NT2/D1 (cell line): Measurements from ENCODE around the gene OPRL1.

Experiments
- DNase-seq: peaks from one replicate; pipeline ENCODE4 v3.0.0-alpha.2; 2011; ENCODE audit warnings: low read depth, low spot score
- H3K27me3 ChIP-seq: 2 replicates; pipeline ENCODE4 v1.6.0; 2011; ENCODE audit warnings: mild to moderate bottlenecking; ENCODE audit not compliant: insufficient read length, insufficient read depth
- H3K36me3 ChIP-seq: 2 replicates; pipeline ENCODE4 v1.6.1; 2011; ENCODE audit warnings: mild to moderate bottlenecking, low read length, mixed read lengths; ENCODE audit not compliant: insufficient read depth, insufficient read length
- H3K4me1 ChIP-seq: 2 replicates; pipeline ENCODE4 v1.5.1; 2011; ENCODE audit not compliant: insufficient read depth, insufficient read length
- H3K4me3 ChIP-seq: 2 replicates; pipeline ENCODE4 v1.5.1; 2011; ENCODE audit warnings: low read depth; ENCODE audit not compliant: insufficient read length
- H3K9ac ChIP-seq: 2 replicates; pipeline ENCODE4 v1.6.0; 2011; ENCODE audit warnings: low read depth; ENCODE audit not compliant: insufficient read length
- H3K9me3 ChIP-seq: 2 replicates; pipeline ENCODE4 v1.5.1; 2011; ENCODE audit warnings: mild to moderate bottlenecking, low read length; ENCODE audit not compliant: insufficient read depth
- SUZ12 ChIP-seq: IDR thresholded peaks from 2 replicates; pipeline ENCODE4 v1.6.1; 2011; ENCODE audit not compliant: insufficient read length, insufficient read depth; ENCODE audit errors: extremely low read depth
- YY1 ChIP-seq: IDR thresholded peaks from 2 replicates; pipeline ENCODE4 v1.6.1; 2011; ENCODE audit not compliant: insufficient read length, insufficient read depth
- ZNF274 ChIP-seq: IDR thresholded peaks from 2 replicates; pipeline ENCODE4 v1.6.1; 2011; ENCODE audit warnings: mild to moderate bottlenecking, low read depth, low read length

Gene OPRL1

DNA sequence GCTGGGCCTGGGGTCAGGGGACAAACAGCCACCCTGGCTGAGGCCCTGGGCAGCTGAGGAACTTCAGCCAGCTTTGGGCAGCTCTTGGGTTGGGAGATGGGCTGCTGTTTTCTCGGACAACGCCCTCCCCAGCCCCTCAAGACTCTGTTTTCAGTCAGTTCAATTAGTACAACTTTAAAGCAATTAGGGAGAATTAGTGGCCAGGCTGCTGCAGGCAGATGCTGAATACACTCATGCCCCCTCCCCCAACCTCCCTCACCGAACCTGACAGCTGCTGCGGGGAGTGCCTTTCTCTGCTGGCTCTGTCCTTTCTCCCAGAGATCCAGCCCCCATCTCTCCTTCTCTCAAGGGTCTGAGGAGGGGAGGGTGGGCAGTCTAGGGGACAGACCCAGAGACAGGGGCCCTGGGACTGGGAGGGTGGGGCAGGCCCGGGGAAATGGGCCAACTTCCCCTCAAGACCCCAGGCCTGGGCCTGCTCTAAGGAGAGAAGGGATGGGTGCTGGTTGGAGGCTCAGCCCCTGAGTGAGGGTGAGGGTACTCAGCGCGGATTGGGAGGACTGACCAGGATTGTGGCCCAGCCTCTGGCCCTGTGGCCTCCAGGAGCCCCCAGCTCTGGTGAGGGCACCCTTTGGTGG, 66.5 kb downstream of the OPRL1 start:
- H3K9me3 ChIP-seq: peaks cover 43% of the 10 kb centered on the region
- H3K27me3 ChIP-seq: no peaks in the 10 kb centered on the region
- H3K36me3 ChIP-seq: no peaks in the 10 kb centered on the region
- peaks cover 18% of the 10 kb centered on the region for H3K4me1 ChIP-seq
- DNase-seq: no peak
- no peak overlapping the region for H3K9ac ChIP-seq
- H3K4me3 ChIP-seq: no peak overlapping the region
- no peak for TF ChIP-seq ZNF274
- TF ChIP-seq YY1: no peak
- TF ChIP-seq SUZ12: no peak

- no peak for DNase-seq
- TF ChIP-seq ZNF274: no peak
- Histone ChIP-seq H3K27me3 (no peaks in the 10 kb centered on the region), H3K36me3 (no peaks in the 10 kb centered on the region), H3K4me3 (no peak overlapping the region), H3K4me1 (peaks cover 22% of the 10 kb centered on the region), H3K9ac (no peak overlapping the region), H3K9me3 (peaks cover 43% of the 10 kb centered on the region)
Observed at GRCh38 chr20:64146936-64147477, 67.1 kb downstream of the OPRL1 start.

DNA sequence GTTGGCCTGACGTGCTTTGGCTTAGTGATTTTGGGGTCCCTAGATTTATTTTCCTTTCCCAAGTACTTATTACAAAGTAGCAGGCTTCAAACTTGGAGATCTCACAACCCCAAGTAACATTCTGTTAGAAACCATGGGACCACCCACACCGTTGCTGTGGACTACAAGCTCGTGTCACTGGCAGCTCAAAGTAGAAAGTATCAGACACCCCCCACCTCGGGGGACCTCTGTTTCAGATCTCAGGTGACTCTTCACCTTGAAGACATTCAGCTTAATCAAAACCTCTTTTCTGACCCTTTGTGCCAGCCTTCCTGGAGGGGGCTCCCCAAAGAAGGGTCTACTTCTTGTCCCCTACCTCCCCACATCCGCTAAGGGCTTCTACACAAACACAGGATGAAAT, 68.7 kb downstream of the OPRL1 start:
- no peak for DNase-seq
- no peaks in the 10 kb centered on the region for H3K27me3 ChIP-seq
- H3K4me1 ChIP-seq: peaks cover 26% of the 10 kb centered on the region
- peaks cover 42% of the 10 kb centered on the region for H3K9me3 ChIP-seq
- H3K36me3 ChIP-seq: no peaks in the 10 kb centered on the region
- H3K4me3 ChIP-seq: no peak overlapping the region
- TF ChIP-seq SUZ12 (no peak), ZNF274 (no peak), YY1 (no peak)
- no peak overlapping the region for H3K9ac ChIP-seq

GRCh38 chr20:64149141-64149540, 69.3 kb downstream of the OPRL1 start:
- Histone ChIP-seq H3K4me1 (peaks cover 26% of the 10 kb centered on the region), H3K9ac (no peak overlapping the region), H3K4me3 (no peak overlapping the region), H3K9me3 (peaks cover 37% of the 10 kb centered on the region), H3K36me3 (no peaks in the 10 kb centered on the region), H3K27me3 (no peaks in the 10 kb centered on the region)
- no peak for DNase-seq
- no peak for TF ChIP-seq SUZ12
- TF ChIP-seq ZNF274: no peak
- TF ChIP-seq YY1: no peak

DNA sequence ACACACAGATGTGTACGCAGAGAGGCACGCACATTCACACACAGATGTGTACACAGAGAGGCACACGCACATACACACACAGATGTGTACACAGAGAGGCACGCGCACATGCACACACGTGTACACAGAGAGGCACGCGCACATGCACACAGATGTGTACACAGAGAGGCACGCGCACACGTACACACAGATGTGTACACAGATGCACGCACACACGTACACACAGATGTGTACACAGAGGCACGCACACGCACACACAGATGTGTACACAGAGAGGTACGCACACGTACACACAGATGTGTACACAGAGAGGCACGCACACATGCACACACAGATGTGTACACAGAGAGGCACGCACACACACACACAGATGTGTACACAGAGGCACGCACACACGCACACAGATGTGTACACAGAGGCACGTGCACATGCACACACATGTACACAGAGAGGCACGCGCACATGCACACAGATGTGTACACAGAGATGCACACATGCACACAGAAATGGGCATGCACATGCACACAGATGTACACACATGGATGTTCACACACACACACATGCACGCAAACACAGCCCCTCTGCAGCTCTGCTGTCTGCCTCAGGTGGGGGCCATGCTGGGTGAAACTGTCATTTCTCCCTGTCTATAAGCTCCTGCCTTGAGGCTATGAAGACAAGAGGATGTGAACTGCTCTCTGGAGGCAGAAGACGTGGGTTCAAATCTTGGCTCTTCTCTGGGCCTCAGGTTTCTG, 70.1 kb downstream of the OPRL1 start:
- H3K36me3 ChIP-seq: no peaks in the 10 kb centered on the region
- no peaks in the 10 kb centered on the region for H3K27me3 ChIP-seq

More for the DNA sequence above, 70.1 kb downstream of the OPRL1 start:
- no peak for DNase-seq
- no peak for TF ChIP-seq ZNF274
- no peak for TF ChIP-seq YY1
- no peak for TF ChIP-seq SUZ12
- peaks cover 28% of the 10 kb centered on the region for H3K9me3 ChIP-seq
- H3K9ac ChIP-seq: no peak overlapping the region
- peaks cover 29% of the 10 kb centered on the region for H3K4me1 ChIP-seq
- H3K4me3 ChIP-seq: no peak overlapping the region
